ENCODE data around the gene CHSY3.

CHSY3 gene

DNA sequence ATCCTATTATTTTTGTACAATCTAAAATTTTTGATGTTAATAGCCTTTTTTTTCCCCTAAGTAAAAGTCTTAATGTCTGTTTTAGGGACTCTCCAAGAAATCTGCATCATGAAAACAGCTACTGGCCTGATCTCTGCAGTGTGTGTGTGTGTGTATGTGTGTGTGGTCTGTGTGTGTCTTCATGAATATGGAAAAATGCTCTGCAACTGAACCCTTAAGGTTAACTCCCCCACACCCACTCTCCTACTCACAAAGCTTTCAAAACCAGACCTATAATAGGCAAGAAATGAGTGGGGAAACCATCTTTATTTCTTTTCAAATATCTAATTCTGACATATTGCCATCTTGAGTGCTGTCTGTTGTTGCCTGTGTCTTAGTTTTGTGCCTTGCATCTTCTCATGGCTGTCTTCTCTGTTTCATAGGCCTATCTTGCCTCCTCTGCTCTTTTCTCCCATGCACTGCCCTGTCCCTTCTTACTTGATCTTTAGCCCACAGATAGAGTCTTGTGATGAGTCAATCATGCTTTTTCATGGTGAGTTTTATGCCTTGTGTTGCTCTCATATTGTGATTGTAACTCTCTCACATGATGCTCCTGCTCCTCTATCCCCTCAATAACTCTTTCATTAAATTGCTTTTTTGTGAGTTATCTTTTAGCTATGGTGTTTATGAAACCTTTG, 68.3 kb downstream of the CHSY3 start:
- no peaks in the 10 kb centered on the region for H3K9me3 ChIP-seq (ENCODE audit: control insufficient read depth in 5 of 5, low read length in 5 of 5)
- no peak overlapping the region for H3K9ac ChIP-seq (ENCODE audit: low read length in 5 of 5)
- H3K36me3 ChIP-seq (ENCODE audit: control insufficient read depth in 5 of 5, insufficient read depth in 5 of 5, low read length in 5 of 5): no peaks in the 10 kb centered on the region
- H3K4me1 ChIP-seq (ENCODE audit: control insufficient read depth in 5 of 5, insufficient read depth in 5 of 5, low read length in 5 of 5): no peaks in the 10 kb centered on the region
- H3K27ac ChIP-seq (ENCODE audit: low read depth, low read length): no peak overlapping the region
- H3K27me3 ChIP-seq (ENCODE audit: control insufficient read depth in 5 of 5, insufficient read depth in 4 of 5, low read length in 5 of 5): no peaks in the 10 kb centered on the region
- H3K4me3 ChIP-seq (ENCODE audit: low read depth in 1 of 5, low read length in 5 of 5): no peak overlapping the region

DNA sequence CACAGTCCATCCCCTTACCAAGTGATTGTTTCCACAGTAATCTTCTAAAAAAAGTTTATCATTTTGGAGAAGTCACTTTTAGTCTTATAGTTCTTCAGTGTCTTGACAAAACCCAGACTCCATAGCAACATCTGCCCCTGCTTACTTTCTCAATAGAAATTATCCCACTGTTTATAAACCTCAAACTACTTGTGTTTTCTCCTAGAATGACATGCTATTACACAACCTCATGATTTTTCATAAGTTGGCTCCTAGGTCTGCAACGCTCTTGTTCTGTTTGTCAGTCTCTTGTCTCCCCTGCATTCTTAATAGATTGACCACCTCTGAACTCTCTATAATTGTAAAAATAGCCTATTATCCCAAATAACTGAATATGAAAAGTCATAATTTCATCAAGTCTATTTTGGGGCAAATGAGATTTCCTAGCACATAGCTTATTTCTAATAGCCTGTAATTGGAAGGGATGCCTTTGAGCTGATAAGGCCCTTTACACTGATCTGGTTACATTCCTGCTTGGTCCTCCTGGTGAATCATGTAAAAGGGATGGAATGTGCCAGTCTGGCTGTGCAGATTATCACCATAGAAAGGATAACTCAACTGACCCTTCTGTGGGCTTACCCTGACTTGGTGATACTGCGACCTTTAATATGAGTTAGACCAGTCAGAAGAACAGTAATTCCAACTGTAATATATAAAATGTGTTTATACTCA, 69.6 kb downstream of the CHSY3 start:
- H3K4me1 ChIP-seq (ENCODE audit: control insufficient read depth in 5 of 5, insufficient read depth in 5 of 5, low read length in 5 of 5): no peaks in the 10 kb centered on the region
- H3K27ac ChIP-seq (ENCODE audit: low read depth, low read length): no peak overlapping the region
- H3K9ac ChIP-seq (ENCODE audit: low read length in 5 of 5): no peak overlapping the region
- H3K27me3 ChIP-seq (ENCODE audit: control insufficient read depth in 5 of 5, insufficient read depth in 4 of 5, low read length in 5 of 5): no peaks in the 10 kb centered on the region
- H3K9me3 ChIP-seq (ENCODE audit: control insufficient read depth in 5 of 5, low read length in 5 of 5): no peaks in the 10 kb centered on the region
- H3K36me3 ChIP-seq (ENCODE audit: control insufficient read depth in 5 of 5, insufficient read depth in 5 of 5, low read length in 5 of 5): no peaks in the 10 kb centered on the region
- no peak overlapping the region for H3K4me3 ChIP-seq (ENCODE audit: low read depth in 1 of 5, low read length in 5 of 5)

DNA sequence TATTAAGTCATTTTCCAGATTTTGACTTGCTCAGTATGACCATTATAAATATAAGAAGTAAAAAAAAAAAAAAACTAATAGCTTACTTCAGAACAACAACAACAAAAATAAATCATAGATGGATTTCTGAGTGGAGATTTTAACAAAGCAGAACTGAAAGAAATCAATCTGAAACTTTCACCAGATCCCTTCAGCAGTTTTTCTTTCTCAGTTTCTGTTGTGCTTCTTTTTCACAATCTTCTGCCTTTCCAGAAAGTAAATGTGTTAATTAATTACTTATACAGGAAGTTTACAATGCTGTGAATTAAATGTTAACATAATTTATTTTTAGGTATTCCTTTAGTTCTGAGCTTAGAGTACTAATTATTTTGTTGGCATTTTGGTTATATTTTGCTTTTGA, 73.5 kb downstream of the CHSY3 start:
- no peaks in the 10 kb centered on the region for H3K9me3 ChIP-seq (ENCODE audit: control insufficient read depth in 5 of 5, low read length in 5 of 5)
- no peak overlapping the region for H3K9ac ChIP-seq (ENCODE audit: low read length in 5 of 5)
- H3K36me3 ChIP-seq (ENCODE audit: control insufficient read depth in 5 of 5, insufficient read depth in 5 of 5, low read length in 5 of 5): no peaks in the 10 kb centered on the region
- no peaks in the 10 kb centered on the region for H3K4me1 ChIP-seq (ENCODE audit: control insufficient read depth in 5 of 5, insufficient read depth in 5 of 5, low read length in 5 of 5)
- no peaks in the 10 kb centered on the region for H3K27me3 ChIP-seq (ENCODE audit: control insufficient read depth in 5 of 5, insufficient read depth in 4 of 5, low read length in 5 of 5)
- H3K27ac ChIP-seq (ENCODE audit: low read depth, low read length): no peak overlapping the region
- no peak overlapping the region for H3K4me3 ChIP-seq (ENCODE audit: low read depth in 1 of 5, low read length in 5 of 5)

DNA sequence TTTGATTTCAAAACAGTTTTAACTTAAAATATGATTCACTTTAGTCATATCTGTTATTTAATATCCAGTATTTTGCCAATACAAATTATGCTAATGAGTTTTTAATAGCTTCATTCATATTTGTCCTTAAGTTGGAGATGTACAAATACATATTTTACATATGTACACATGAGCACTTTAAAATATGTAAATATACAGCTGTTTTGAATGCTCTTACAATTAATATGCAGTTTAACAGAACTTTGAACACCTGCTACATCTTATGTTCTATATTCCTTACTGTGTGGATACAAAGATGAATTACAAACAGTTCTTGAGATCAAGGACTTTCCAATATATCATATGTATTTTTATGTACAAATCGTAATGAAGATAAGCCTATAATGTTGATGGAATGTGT, 74.0 kb downstream of the CHSY3 start:
- Histone ChIP-seq H3K9me3 (ENCODE audit: control insufficient read depth in 5 of 5, low read length in 5 of 5) (no peaks in the 10 kb centered on the region), H3K27me3 (ENCODE audit: control insufficient read depth in 5 of 5, insufficient read depth in 4 of 5, low read length in 5 of 5) (no peaks in the 10 kb centered on the region), H3K27ac (ENCODE audit: low read depth, low read length) (no peak overlapping the region)

DNA sequence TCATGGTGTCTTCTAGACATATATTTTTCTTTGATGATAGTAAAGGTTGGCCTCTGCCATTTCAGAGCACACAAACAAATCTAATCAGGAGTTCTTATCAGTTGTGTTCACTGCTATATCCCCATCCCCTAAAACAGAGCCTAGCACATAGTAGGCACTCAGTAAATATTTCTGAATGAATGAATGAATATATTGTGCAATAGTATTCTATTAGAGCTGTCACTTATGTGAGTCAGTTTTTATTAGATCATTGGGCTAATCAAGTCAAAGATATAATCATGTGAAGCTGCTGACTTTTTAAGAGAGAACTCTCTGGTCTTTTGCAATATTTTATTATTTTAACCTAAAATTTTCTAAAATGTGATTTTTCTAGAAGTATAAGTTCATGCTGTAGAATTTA, 84.2 kb downstream of the CHSY3 start:
- no peaks in the 10 kb centered on the region for H3K36me3 ChIP-seq (ENCODE audit: control insufficient read depth in 5 of 5, insufficient read depth in 5 of 5, low read length in 5 of 5)
- no peaks in the 10 kb centered on the region for H3K4me1 ChIP-seq (ENCODE audit: control insufficient read depth in 5 of 5, insufficient read depth in 5 of 5, low read length in 5 of 5)
- no peak overlapping the region for H3K4me3 ChIP-seq (ENCODE audit: low read depth in 1 of 5, low read length in 5 of 5)
- no peak overlapping the region for H3K9ac ChIP-seq (ENCODE audit: low read length in 5 of 5)
- no peak overlapping the region for H3K27ac ChIP-seq (ENCODE audit: low read depth, low read length)
- peaks cover 3 to 17% (median 10%) of the 10 kb centered on the region in 5 donors for H3K9me3 ChIP-seq (ENCODE audit: control insufficient read depth in 5 of 5, low read length in 5 of 5)
- no peaks in the 10 kb centered on the region for H3K27me3 ChIP-seq (ENCODE audit: control insufficient read depth in 5 of 5, insufficient read depth in 4 of 5, low read length in 5 of 5)

More for the DNA sequence above, 74.0 kb downstream of the CHSY3 start:
- no peak overlapping the region for H3K9ac ChIP-seq (ENCODE audit: low read length in 5 of 5)
- H3K36me3 ChIP-seq (ENCODE audit: control insufficient read depth in 5 of 5, insufficient read depth in 5 of 5, low read length in 5 of 5): no peaks in the 10 kb centered on the region
- H3K4me3 ChIP-seq (ENCODE audit: low read depth in 1 of 5, low read length in 5 of 5): no peak overlapping the region
- H3K4me1 ChIP-seq (ENCODE audit: control insufficient read depth in 5 of 5, insufficient read depth in 5 of 5, low read length in 5 of 5): no peaks in the 10 kb centered on the region

DNA sequence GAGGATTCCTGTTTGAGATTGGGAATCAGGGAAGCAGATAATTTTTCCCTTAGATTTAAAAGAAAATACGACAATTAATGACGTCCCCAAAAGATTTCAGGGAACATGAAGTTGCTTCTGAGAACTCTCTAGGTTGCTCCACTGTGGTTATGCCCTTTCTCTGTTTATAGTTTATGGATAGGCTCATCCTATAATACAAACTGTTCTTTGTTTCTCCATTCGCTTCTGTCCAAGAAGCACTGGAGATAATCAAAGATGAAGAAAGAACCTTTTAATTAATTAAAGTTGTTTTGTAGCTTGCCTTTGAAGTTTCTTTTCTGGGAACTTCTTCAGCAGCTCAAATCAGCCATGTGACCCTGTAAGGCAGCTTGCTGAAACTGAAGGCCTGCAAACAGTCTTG, 87.5 kb downstream of the CHSY3 start:
- Histone ChIP-seq H3K36me3 (ENCODE audit: control insufficient read depth in 5 of 5, insufficient read depth in 5 of 5, low read length in 5 of 5) (no peaks in the 10 kb centered on the region), H3K27ac (ENCODE audit: low read depth, low read length) (no peak overlapping the region), H3K27me3 (ENCODE audit: control insufficient read depth in 5 of 5, insufficient read depth in 4 of 5, low read length in 5 of 5) (no peaks in the 10 kb centered on the region), H3K4me1 (ENCODE audit: control insufficient read depth in 5 of 5, insufficient read depth in 5 of 5, low read length in 5 of 5) (no peaks in the 10 kb centered on the region), H3K9me3 (ENCODE audit: control insufficient read depth in 5 of 5, low read length in 5 of 5) (no peaks in the 10 kb centered on the region), H3K9ac (ENCODE audit: low read length in 5 of 5) (no peak overlapping the region), H3K4me3 (ENCODE audit: low read depth in 1 of 5, low read length in 5 of 5) (no peak overlapping the region)

DNA sequence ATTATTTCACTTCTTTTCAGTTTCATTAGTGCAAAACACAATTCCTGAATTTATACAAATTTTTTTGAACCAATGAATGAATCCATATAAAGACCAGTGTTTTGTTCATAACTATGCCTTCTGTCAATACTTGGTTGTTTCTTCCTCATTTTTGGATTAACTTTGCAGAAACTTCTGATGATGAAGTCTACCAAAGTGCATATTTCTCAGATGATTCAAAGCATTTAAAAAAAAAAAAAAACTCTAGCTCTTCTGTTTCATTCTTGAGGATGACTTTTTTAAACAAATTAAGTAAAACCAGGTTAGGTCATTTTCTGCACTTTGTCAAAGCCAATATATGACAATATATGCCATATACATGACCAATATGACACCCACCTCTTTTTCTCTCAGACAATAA, 92.6 kb downstream of the CHSY3 start:
- no peak overlapping the region for H3K27ac ChIP-seq (ENCODE audit: low read depth, low read length)
- no peaks in the 10 kb centered on the region for H3K9me3 ChIP-seq (ENCODE audit: control insufficient read depth in 5 of 5, low read length in 5 of 5)
- H3K36me3 ChIP-seq (ENCODE audit: control insufficient read depth in 5 of 5, insufficient read depth in 5 of 5, low read length in 5 of 5): no peaks in the 10 kb centered on the region
- no peaks in the 10 kb centered on the region for H3K27me3 ChIP-seq (ENCODE audit: control insufficient read depth in 5 of 5, insufficient read depth in 4 of 5, low read length in 5 of 5)
- H3K9ac ChIP-seq (ENCODE audit: low read length in 5 of 5): no peak overlapping the region
- peaks cover 0 to 4% (median 0%) of the 10 kb centered on the region in 5 donors for H3K4me1 ChIP-seq (ENCODE audit: control insufficient read depth in 5 of 5, insufficient read depth in 5 of 5, low read length in 5 of 5)
- no peak overlapping the region for H3K4me3 ChIP-seq (ENCODE audit: low read depth in 1 of 5, low read length in 5 of 5)

DNA sequence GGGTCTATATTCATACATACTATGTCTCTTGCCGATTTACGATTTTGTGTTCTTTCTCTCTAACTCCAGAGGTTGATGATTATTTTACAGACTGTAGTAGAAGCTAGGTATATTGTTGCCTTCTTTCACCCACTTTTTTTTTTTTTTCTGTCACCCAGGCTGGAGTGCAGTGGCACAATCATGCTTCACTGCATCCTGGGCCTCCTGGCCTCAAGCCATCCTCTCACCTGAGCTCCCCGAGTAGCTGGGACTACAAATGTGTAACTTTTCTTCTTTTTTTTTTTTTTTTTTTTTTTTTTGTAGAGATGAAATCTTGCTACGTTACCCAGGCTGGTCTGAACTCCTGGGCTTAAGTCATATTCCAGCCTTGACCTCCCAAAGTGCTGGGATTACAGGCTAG, 96.2 kb downstream of the CHSY3 start:
- H3K27ac ChIP-seq (ENCODE audit: low read depth, low read length): no peak overlapping the region
- no peaks in the 10 kb centered on the region for H3K36me3 ChIP-seq (ENCODE audit: control insufficient read depth in 5 of 5, insufficient read depth in 5 of 5, low read length in 5 of 5)
- no peaks in the 10 kb centered on the region for H3K27me3 ChIP-seq (ENCODE audit: control insufficient read depth in 5 of 5, insufficient read depth in 4 of 5, low read length in 5 of 5)
- no peak overlapping the region for H3K4me3 ChIP-seq (ENCODE audit: low read depth in 1 of 5, low read length in 5 of 5)
- H3K4me1 ChIP-seq (ENCODE audit: control insufficient read depth in 5 of 5, insufficient read depth in 5 of 5, low read length in 5 of 5): peaks cover 0 to 10% (median 0%) of the 10 kb centered on the region in 5 donors
- H3K9ac ChIP-seq (ENCODE audit: low read length in 5 of 5): no peak overlapping the region
- no peaks in the 10 kb centered on the region for H3K9me3 ChIP-seq (ENCODE audit: control insufficient read depth in 5 of 5, low read length in 5 of 5)

DNA sequence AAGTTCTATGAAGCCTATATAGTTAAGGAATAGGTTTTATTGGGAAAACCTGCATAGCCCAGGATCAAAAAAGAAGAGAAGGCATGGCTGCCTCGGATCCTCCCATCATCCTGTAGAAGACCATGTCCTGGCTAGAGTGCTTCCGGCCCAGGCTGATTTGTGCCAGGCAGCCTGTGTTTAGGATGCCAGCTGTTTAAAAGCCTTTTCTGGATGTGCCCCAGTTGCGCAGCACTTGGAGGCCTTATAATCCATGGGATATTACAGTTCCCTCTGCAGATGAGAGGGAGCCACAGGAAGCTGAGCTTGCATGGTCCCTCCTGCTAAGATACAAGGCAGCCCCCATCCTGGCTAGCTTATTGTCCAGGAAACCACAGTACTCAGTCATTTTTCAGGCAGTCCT, 97.9 kb downstream of the CHSY3 start:
- no peak overlapping the region for H3K4me3 ChIP-seq (ENCODE audit: low read depth in 1 of 5, low read length in 5 of 5)
- no peak overlapping the region for H3K9ac ChIP-seq (ENCODE audit: low read length in 5 of 5)
- no peaks in the 10 kb centered on the region for H3K36me3 ChIP-seq (ENCODE audit: control insufficient read depth in 5 of 5, insufficient read depth in 5 of 5, low read length in 5 of 5)
- no peaks in the 10 kb centered on the region for H3K9me3 ChIP-seq (ENCODE audit: control insufficient read depth in 5 of 5, low read length in 5 of 5)
- H3K27me3 ChIP-seq (ENCODE audit: control insufficient read depth in 5 of 5, insufficient read depth in 4 of 5, low read length in 5 of 5): no peaks in the 10 kb centered on the region
- no peak overlapping the region for H3K27ac ChIP-seq (ENCODE audit: low read depth, low read length)
- H3K4me1 ChIP-seq (ENCODE audit: control insufficient read depth in 5 of 5, insufficient read depth in 5 of 5, low read length in 5 of 5): peaks cover 0 to 10% (median 0%) of the 10 kb centered on the region in 5 donors

DNA sequence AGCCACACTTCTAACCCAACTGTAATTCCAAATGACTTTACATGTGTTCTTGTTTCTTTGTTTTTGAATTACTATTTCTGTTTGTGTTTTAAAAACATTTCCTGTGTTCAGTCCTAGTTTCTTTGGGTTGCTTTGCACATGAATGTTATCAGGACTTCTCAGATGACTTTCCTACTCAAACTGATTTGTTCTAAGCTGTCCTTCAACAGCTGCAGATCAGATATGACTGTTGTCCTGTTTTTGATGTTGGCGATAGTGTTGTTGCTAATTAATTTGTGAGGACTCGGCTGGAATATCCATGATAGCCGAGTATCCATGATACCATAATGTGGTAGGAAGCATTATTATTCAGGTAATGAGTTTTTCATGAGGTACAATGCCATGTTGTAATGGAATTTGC, 98.6 kb downstream of the CHSY3 start:
- H3K4me3 ChIP-seq (ENCODE audit: low read depth in 1 of 5, low read length in 5 of 5): no peak overlapping the region
- H3K36me3 ChIP-seq (ENCODE audit: control insufficient read depth in 5 of 5, insufficient read depth in 5 of 5, low read length in 5 of 5): no peaks in the 10 kb centered on the region
- no peak overlapping the region for H3K9ac ChIP-seq (ENCODE audit: low read length in 5 of 5)
- no peaks in the 10 kb centered on the region for H3K9me3 ChIP-seq (ENCODE audit: control insufficient read depth in 5 of 5, low read length in 5 of 5)
- H3K27ac ChIP-seq (ENCODE audit: low read depth, low read length): no peak overlapping the region
- no peaks in the 10 kb centered on the region for H3K27me3 ChIP-seq (ENCODE audit: control insufficient read depth in 5 of 5, insufficient read depth in 4 of 5, low read length in 5 of 5)
- peaks cover 0 to 10% (median 0%) of the 10 kb centered on the region in 5 donors for H3K4me1 ChIP-seq (ENCODE audit: control insufficient read depth in 5 of 5, insufficient read depth in 5 of 5, low read length in 5 of 5)
